Panc1 (cell line): ENCODE measurements around the gene GNAS.
A peak's percentile ranks its signal among the peaks of the same experiment; 100 is the strongest.

Experiments used
- CTCF ChIP-seq: fragments of 450-650 bp; IDR thresholded peaks from 2 replicates; pipeline ENCODE4 v1.5.1; 2017; ENCODE audit warnings: mild to moderate bottlenecking
- POLR2AphosphoS5 ChIP-seq: IDR thresholded peaks from 2 replicates; pipeline ENCODE4 v1.6.1; 2012; ENCODE audit warnings: mild to moderate bottlenecking, low read depth, low read length, moderate library complexity
- REST ChIP-seq, 2 experiments: IDR thresholded peaks; 2 replicates each; pipeline ENCODE4 v1.6.1; 2011 to 2012; ENCODE audit warnings: low read depth in 2 of 2, control low read depth in 1 of 2, low read length in 1 of 2, mild to moderate bottlenecking in 1 of 2, moderate library complexity in 1 of 2; ENCODE audit not compliant: insufficient read depth in 1 of 2

- TF ChIP-seq CTCF (peak; percentile 75), REST (IDR thresholded peaks at IDR 0.05; ENCODE audit: insufficient read depth in 1 of 2, low read depth in 2 of 2, low read length in 1 of 2) (no peak), POLR2AphosphoS5 (no peak)
Measured at GRCh38 chr20:58868795-58869194, 16.3 kb downstream of the GNAS start.
